HepG2 (cell line): ENCODE measurements around the gene ZCCHC3.

ENCODE experiments used
- ATAD3A ChIP-seq: sonication (generic); formaldehyde crosslinking; IDR thresholded peaks from 2 replicates; pipeline ENCODE4 v1.4.0; 2020; ENCODE audit warnings: missing genetic modification reagents
- DDIT3 ChIP-seq: sonication (generic); formaldehyde crosslinking; IDR thresholded peaks from 2 replicates; pipeline ENCODE4 v1.4.0; 2020; ENCODE audit warnings: mild to moderate bottlenecking, missing genetic modification reagents
- NR2F1 ChIP-seq, 2 experiments: fragments of 450-650 bp in 1 of 2; formaldehyde crosslinking in 1 of 2; IDR thresholded peaks; 2 replicates each; pipeline versions ENCODE4 v1.5.0 to v1.6.1; 2016 to 2020; ENCODE audit warnings: mild to moderate bottlenecking in 1 of 2, missing compliant biosample characterization in 1 of 2, missing genetic modification reagents in 1 of 2, moderate library complexity in 1 of 2
- PCBP1 ChIP-seq: fragments of 200-400 bp; formaldehyde crosslinking; IDR thresholded peaks from 2 replicates; pipeline ENCODE4 v1.6.1; 2017; ENCODE audit warnings: mild to moderate bottlenecking, low read depth, low read length, borderline replicate concordance
- POLR2AphosphoS5 ChIP-seq: IDR thresholded peaks from 2 replicates; pipeline ENCODE4 v1.6.1; 2012; ENCODE audit warnings: low read depth, low read length
- SP1 ChIP-seq, 2 experiments: fragments of 450-650 bp in 1 of 2; sonication (generic) in 1 of 2; formaldehyde crosslinking in 1 of 2; IDR thresholded peaks; 2 replicates each; pipeline versions ENCODE4 v1.4.0 to v1.6.1; 2016 to 2020; ENCODE audit warnings: missing genetic modification reagents in 1 of 2
- TF ChIP-seq, protein P1 (sequence below): sonication (generic); formaldehyde crosslinking; IDR thresholded peaks from 2 replicates; pipeline ENCODE4 v1.5.0; 2020; ENCODE audit warnings: mild to moderate bottlenecking, low read depth, missing genetic modification reagents, borderline replicate concordance

DNA sequence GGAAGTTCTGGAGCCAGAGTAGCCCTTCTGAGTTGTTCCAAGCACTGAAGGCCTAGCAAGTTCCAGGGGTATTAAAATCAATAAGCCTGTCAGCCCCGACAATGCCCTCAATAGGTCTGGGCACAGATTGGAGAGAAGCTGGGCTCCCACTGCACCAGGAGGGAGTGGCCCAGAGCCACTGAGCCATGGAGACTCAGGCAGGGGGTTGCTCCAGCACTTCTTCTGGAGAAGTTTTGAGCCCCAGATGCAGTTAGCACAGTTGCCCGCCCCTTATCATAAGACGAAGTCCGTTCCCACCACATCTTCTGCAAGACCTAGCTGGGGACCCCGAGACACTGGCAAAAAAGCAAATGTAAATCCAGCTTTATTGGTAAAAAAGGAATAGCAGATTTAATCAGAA is 26.9 kb upstream of the ZCCHC3 start:
- TF ChIP-seq POLR2AphosphoS5 (no peak), SP1 (IDR thresholded peaks at IDR 0.05) (no peak), SP1 (CRISPR knock-in tag; IDR thresholded peaks at IDR 0.05) (no peak), ATAD3A (CRISPR knock-in tag) (no peak), NR2F1 (CRISPR knock-in tag; IDR thresholded peaks at IDR 0.05) (no peak), DDIT3 (CRISPR knock-in tag) (no peak), PCBP1 (no peak)
- TF ChIP-seq, protein P1, sequence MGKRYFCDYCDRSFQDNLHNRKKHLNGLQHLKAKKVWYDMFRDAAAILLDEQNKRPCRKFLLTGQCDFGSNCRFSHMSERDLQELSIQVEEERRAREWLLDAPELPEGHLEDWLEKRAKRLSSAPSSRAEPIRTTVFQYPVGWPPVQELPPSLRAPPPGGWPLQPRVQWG (CRISPR knock-in tag) = no peak
